Frontal cortex (tissue), 4 donors: Measurements from ENCODE around the gene MAGEB1. TPM values are rescaled to one million over a fixed set of nuclear protein-coding genes. Genes with fewer than 3 reads are reported as not detected.

ENCODE experiments used
- DNase-seq, 2 donors: peaks; one replicate each; pipeline ENCODE4 v3.0.0; 2012; ENCODE audit warnings: low spot score in 2 of 2
- FAIRE-seq: peaks from 2 replicates; lab custom pipeline; 2012; peaks lifted over from hg19 to GRCh38; lab: Jason Lieb, UNC
- total RNA-seq: library from RNA; depleted of rRNA; stranded (reverse); fragments of >200 nt; gene quantifications from one replicate; pipeline ENCODE4 v1.2.3, GENCODE V29; 2014
- donor health status: control.
- donor health status: control.
- donor health status: control.

Gene MAGEB1, protein sequence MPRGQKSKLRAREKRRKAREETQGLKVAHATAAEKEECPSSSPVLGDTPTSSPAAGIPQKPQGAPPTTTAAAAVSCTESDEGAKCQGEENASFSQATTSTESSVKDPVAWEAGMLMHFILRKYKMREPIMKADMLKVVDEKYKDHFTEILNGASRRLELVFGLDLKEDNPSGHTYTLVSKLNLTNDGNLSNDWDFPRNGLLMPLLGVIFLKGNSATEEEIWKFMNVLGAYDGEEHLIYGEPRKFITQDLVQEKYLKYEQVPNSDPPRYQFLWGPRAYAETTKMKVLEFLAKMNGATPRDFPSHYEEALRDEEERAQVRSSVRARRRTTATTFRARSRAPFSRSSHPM
- total RNA-seq: not detected

DNA sequence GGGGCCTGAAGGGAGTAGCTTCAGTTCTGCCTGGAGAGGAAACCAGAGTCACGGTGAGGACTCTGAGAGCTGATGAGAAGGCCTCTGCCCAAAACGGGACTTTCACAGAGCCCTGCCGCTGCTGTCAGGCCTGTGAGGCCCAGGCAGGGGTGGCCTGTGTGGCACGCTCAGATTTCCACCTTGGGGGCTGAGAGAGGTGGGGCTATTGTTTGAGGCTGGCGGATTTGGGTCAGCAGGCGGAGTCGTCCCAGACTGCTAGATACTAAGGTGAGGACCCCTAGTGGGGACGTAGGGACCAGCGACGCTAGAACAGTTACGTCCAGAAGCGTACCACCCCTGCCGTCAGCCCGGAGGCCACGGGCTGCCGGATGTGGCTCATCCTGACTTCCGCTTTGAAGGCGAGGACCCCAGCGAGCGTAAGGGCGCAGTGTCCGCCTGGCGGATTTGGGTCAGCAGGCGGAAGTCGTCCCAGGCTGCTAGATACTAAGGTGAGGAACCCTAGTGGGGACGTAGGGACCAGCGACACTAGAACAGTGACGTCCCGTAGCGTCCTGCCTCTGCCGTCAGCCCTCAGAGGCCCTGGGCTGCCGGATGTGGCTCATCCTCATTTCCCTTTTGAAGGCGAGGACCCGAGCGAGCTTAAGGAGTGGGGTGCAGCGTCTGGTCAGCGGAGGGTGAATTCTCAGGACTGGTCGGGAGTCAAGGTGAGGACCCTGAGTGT is at the start of gene MAGEB1:
Gene MAGEB1, plus strand, starts transcription at position 378 of the 721 bp plus-strand sequence. CDS start 3,348 bp downstream, outside the sequence.
- no peak for FAIRE-seq
- no peak for DNase-seq

GRCh38 chrX:30212172-30212571 is 34.8 kb upstream of the MAGEB1 start:
- DNase-seq (no peak), FAIRE-seq (no peak)

- no peak for DNase-seq
- no peak for FAIRE-seq
These were observed 31.5 kb upstream of the MAGEB1 start, which contains the start of gene MAGEB2 for GRCh38 chrX:30215357-30215843. MAGEB2 (plus strand) TSS chrX:30215563; CDS start chrX:30218581, 3,018 bp downstream.

DNA sequence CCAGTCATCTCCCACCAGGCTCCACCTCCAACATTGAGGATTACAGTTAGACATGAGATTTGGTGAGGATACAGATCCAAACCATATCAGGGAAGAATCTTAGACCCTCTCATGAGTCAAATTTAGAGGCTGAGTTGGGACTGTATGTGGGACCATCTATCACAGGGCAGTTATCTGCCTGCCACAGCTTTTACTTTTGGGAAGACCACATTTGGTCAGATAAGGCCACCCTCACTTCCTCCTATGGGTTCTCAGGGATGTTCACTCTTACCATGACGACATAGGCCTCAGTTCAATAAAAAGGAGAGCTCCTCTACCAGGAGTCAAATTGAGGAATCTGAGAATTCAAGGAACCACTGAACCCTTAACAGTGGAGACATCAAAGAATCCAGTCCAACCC is 29.5 kb upstream of the MAGEB1 start:
- no peak for DNase-seq
- FAIRE-seq: no peak

GRCh38 chrX:30219372-30219771 is 27.6 kb upstream of the MAGEB1 start:
- no peak for FAIRE-seq

DNA sequence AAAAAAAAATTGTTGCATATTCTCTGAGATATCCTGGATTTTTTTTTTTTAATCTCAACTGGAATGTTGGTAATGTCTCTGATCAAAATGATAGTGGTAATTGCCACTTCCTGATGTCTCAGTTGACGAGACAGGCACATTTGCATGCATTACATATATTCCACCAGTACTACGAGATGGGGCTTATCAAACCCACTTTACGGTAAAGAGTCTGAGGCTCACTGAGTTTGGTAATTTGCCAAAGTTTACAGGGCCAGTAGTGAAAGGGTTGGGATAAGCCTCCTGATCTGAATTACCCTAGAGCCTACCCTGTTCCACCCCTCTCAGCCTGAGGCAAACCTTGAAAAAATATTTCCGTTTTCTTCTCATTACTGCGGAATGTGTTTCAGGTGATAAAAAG is 26.3 kb upstream of the MAGEB1 start:
- FAIRE-seq (no peak), DNase-seq (no peak)

More at GRCh38 chrX:30219372-30219771, 27.6 kb upstream of the MAGEB1 start:
- DNase-seq: no peak

DNA sequence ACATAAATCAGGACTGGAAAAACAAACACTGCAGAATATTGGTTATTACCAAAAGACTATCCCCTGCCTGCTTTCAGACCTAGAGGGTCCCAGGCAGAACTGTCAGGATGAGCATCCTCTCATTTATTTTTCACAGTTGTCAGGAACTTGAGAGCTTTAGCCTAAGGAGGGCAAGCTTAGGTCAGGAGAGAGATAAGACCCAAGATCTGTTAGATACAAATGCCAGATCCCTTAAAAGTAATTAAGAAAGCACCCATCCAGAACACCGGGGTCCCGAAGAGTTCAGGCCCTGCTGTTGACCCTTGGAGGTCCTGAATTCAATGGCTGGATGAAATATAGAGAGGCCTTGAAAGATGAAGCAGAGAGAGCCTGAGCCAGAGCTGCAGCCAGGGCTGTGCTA is 22.4 kb upstream of the MAGEB1 start:
- DNase-seq: no peak

GRCh38 chrX:30228526-30228925 is 18.4 kb upstream of the MAGEB1 start:
- no peak for FAIRE-seq

More for the DNA sequence above, 22.4 kb upstream of the MAGEB1 start:
- no peak for FAIRE-seq

DNA sequence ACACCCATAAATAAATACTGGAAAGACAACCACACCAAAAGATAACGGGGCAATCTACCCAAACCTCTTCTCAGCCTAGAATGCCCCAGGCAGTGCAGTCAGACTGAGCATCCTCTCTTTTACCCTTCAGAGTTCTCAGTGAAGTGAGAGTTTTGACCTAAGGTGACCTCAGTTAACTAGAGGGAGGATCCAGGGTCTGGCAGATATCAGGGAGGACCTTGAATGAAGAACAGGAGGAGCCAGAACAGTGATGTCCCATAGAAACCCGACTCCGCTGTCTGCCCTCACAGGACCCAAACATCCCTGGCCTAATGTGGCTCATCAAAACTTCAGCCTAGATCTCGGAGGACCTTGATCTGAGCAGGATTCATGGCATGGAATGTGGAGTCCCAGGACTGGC is 16.6 kb upstream of the MAGEB1 start, which contains the start of gene MAGEB3:
Gene MAGEB3, plus strand, starts transcription at position 263 of the 400 bp plus-strand sequence. CDS start 5,268 bp downstream, outside the sequence.
- FAIRE-seq: no peak

More at GRCh38 chrX:30228526-30228925, 18.4 kb upstream of the MAGEB1 start:
- DNase-seq: no peak

GRCh38 chrX:30241724-30242415 is 5.1 kb upstream of the MAGEB1 start, which contains the start of gene MAGEB4:
MAGEB4 (plus strand) TSS chrX:30242000; CDS start chrX:30242136, 136 bp downstream.
- FAIRE-seq: no peak
- no peak for DNase-seq

More for the DNA sequence above, 16.6 kb upstream of the MAGEB1 start, which contains the start of gene MAGEB3:
- no peak for DNase-seq

DNA sequence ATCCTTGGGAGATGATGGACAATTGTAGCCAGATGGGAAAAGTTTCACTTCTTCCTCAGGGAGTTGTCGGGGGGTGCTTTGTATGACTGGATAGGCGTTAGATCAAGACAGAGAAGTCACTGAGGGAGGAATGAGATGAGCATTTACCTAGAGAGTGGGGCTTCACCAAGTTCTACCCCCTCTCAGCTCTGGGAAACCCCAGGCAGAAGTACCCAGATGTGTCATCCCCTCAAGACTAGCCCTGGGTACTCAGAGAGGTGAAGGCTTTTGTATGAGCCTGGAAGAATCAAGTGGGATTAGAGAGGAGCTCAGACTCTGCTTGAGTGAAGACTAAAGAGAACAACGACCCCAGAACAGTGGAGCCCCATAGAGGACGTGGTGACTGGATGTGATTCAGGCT is 1.9 kb downstream of the MAGEB1 start:
- no peak for DNase-seq
- no peak for FAIRE-seq

GRCh38 chrX:30253257-30253656 is 6.3 kb downstream of the MAGEB1 start:
- FAIRE-seq: no peak
- DNase-seq: no peak

GRCh38 chrX:30259927-30260326 is 13.0 kb downstream of the MAGEB1 start:
- no peak for DNase-seq
- no peak for FAIRE-seq

GRCh38 chrX:30261012-30261411 is 14.1 kb downstream of the MAGEB1 start:
- FAIRE-seq (no peak), DNase-seq (no peak)

GRCh38 chrX:30262763-30263162 is 15.8 kb downstream of the MAGEB1 start:
- DNase-seq (no peak), FAIRE-seq (no peak)

GRCh38 chrX:30270639-30271038 is 23.7 kb downstream of the MAGEB1 start:
- FAIRE-seq: no peak
- no peak for DNase-seq

GRCh38 chrX:30275498-30275897 is 28.6 kb downstream of the MAGEB1 start:
- no peak for DNase-seq
- FAIRE-seq: no peak

GRCh38 chrX:30278365-30278764 is 31.4 kb downstream of the MAGEB1 start:
- no peak for FAIRE-seq
- no peak for DNase-seq

GRCh38 chrX:30280428-30280827 is 33.5 kb downstream of the MAGEB1 start:
- no peak for DNase-seq

DNA sequence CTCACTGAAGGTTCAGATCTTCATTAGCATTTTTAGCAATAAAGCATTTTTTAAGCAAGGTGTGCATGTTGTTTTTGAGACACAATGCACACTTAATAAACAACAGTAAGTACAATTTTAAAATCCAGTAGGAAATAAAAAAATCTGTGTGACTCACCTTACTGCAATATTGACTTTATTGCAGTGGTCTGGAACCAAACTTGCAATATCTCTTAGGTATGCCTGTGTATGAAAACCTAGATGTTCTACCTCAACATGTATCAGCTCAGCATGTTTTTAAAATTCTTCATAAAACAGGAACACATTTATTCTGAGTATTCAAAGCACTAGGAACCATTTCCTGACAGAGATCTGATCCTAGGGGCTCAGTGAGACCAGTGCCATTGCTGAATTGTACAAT is 35.6 kb downstream of the MAGEB1 start:
- FAIRE-seq (no peak), DNase-seq (no peak)

More at GRCh38 chrX:30280428-30280827, 33.5 kb downstream of the MAGEB1 start:
- no peak for FAIRE-seq
